Activated T-cell treated with anti-CD3 and anti-CD28 coated beads, Interleukin-2, amount 50 U/mL, for 24 hours (primary cell): ENCODE data around the gene RAB26.
"Not testable (repeated sequence)": the region's sequence is repeated elsewhere in the genome, so short reads cannot be mapped to it uniquely, and the experiment has no call there.

Experiments
- DNase-seq: peaks from one replicate; pipeline ENCODE4 v3.0.0-alpha.2; 2020
- H3K27ac Mint-ChIP-seq: 2 replicates; pipeline ENCODE4 v1.8.0; 2020; ENCODE audit warnings: mild to moderate bottlenecking, mixed read lengths
- H3K27me3 Mint-ChIP-seq: 2 replicates; pipeline ENCODE4 v1.8.0; 2020; ENCODE audit warnings: mixed read lengths
- H3K36me3 Mint-ChIP-seq: 2 replicates; pipeline ENCODE4 v1.8.0; 2020; ENCODE audit warnings: low read depth, mixed read lengths
- H3K4me1 Mint-ChIP-seq: 2 replicates; pipeline ENCODE4 v1.8.0; 2020; ENCODE audit warnings: low read depth, mixed read lengths
- H3K4me3 Mint-ChIP-seq: 2 replicates; pipeline ENCODE4 v1.8.0; 2020; ENCODE audit warnings: mild to moderate bottlenecking, moderate library complexity, mixed read lengths
- H3K9me3 Mint-ChIP-seq: 2 replicates; pipeline ENCODE4 v1.8.0; 2020; ENCODE audit warnings: mixed read lengths

The RAB26 gene

GRCh38 chr16:2111412-2112335 is 36.8 kb upstream of the RAB26 start:
- H3K9me3 Mint-ChIP-seq, DNase-seq, H3K4me1 Mint-ChIP-seq, H3K27me3 Mint-ChIP-seq, H3K27ac Mint-ChIP-seq, H3K4me3 Mint-ChIP-seq: not testable (repeated sequence)
- H3K36me3 Mint-ChIP-seq, result peaks cover 32% of the 10 kb centered on the region

- H3K27me3 Mint-ChIP-seq, H3K4me3 Mint-ChIP-seq, DNase-seq, H3K27ac Mint-ChIP-seq, H3K4me1 Mint-ChIP-seq, H3K9me3 Mint-ChIP-seq: not testable (repeated sequence)
- peaks cover 29% of the 10 kb centered on the region for H3K36me3 Mint-ChIP-seq
Observed at GRCh38 chr16:2112539-2113106, 35.8 kb upstream of the RAB26 start.

GRCh38 chr16:2114225-2114624 is 34.2 kb upstream of the RAB26 start:
- H3K4me3 Mint-ChIP-seq, H3K27me3 Mint-ChIP-seq, H3K4me1 Mint-ChIP-seq, H3K9me3 Mint-ChIP-seq, H3K27ac Mint-ChIP-seq, DNase-seq: not testable (repeated sequence)
- peaks cover 27% of the 10 kb centered on the region for H3K36me3 Mint-ChIP-seq

GRCh38 chr16:2114885-2115590 is 33.4 kb upstream of the RAB26 start:
- not testable (repeated sequence) for H3K9me3 Mint-ChIP-seq, H3K27me3 Mint-ChIP-seq, DNase-seq, H3K4me1 Mint-ChIP-seq, H3K4me3 Mint-ChIP-seq, H3K27ac Mint-ChIP-seq
- peaks cover 22% of the 10 kb centered on the region for H3K36me3 Mint-ChIP-seq

GRCh38 chr16:2115591-2115973 is 32.8 kb upstream of the RAB26 start:
- Mint-ChIP-seq H3K36me3 (peaks cover 17% of the 10 kb centered on the region), H3K4me1 (peaks cover 3% of the 10 kb centered on the region), H3K27me3 (no peaks in the 10 kb centered on the region), H3K4me3 (no peak overlapping the region), H3K27ac (no peak overlapping the region), H3K9me3 (no peaks in the 10 kb centered on the region)
- DNase-seq, result no peak

- H3K4me3 Mint-ChIP-seq, H3K4me1 Mint-ChIP-seq, H3K27me3 Mint-ChIP-seq, H3K9me3 Mint-ChIP-seq, H3K27ac Mint-ChIP-seq, DNase-seq: not testable (repeated sequence)
- peaks cover 12% of the 10 kb centered on the region for H3K36me3 Mint-ChIP-seq
Observed at GRCh38 chr16:2116428-2116827, 32.0 kb upstream of the RAB26 start.

- H3K4me3 Mint-ChIP-seq, DNase-seq, H3K4me1 Mint-ChIP-seq, H3K27me3 Mint-ChIP-seq, H3K9me3 Mint-ChIP-seq, H3K27ac Mint-ChIP-seq: not testable (repeated sequence)
- H3K36me3 Mint-ChIP-seq, result peaks cover 12% of the 10 kb centered on the region
Observed at GRCh38 chr16:2117341-2117740, 31.1 kb upstream of the RAB26 start.

- H3K4me1 Mint-ChIP-seq, H3K27me3 Mint-ChIP-seq, H3K27ac Mint-ChIP-seq, H3K4me3 Mint-ChIP-seq, DNase-seq, H3K9me3 Mint-ChIP-seq, H3K36me3 Mint-ChIP-seq: not testable (repeated sequence)
Observed at GRCh38 chr16:2117960-2118722, 30.3 kb upstream of the RAB26 start.

- H3K4me3 Mint-ChIP-seq, H3K27me3 Mint-ChIP-seq, H3K36me3 Mint-ChIP-seq, DNase-seq, H3K9me3 Mint-ChIP-seq: not testable (repeated sequence)
- peak overlapping the region; percentile 66 for H3K27ac Mint-ChIP-seq
- peaks cover 16% of the 10 kb centered on the region for H3K4me1 Mint-ChIP-seq
Observed at GRCh38 chr16:2121325-2121724, 27.1 kb upstream of the RAB26 start.

GRCh38 chr16:2121853-2122252 is 26.6 kb upstream of the RAB26 start:
- H3K4me3 Mint-ChIP-seq, result no peak overlapping the region
- no peaks in the 10 kb centered on the region for H3K9me3 Mint-ChIP-seq
- H3K27ac Mint-ChIP-seq, result no peak overlapping the region
- DNase-seq, result no peak
- no peaks in the 10 kb centered on the region for H3K36me3 Mint-ChIP-seq
- H3K4me1 Mint-ChIP-seq, result peaks cover 19% of the 10 kb centered on the region
- no peaks in the 10 kb centered on the region for H3K27me3 Mint-ChIP-seq

- Mint-ChIP-seq H3K36me3 (no peaks in the 10 kb centered on the region), H3K4me1 (peaks cover 24% of the 10 kb centered on the region)
- DNase-seq, result no peak
Observed at GRCh38 chr16:2122429-2122828, 26.0 kb upstream of the RAB26 start.

GRCh38 chr16:2122934-2123683 is 25.3 kb upstream of the RAB26 start:
- not testable (repeated sequence) for DNase-seq, H3K27me3 Mint-ChIP-seq, H3K36me3 Mint-ChIP-seq, H3K27ac Mint-ChIP-seq, H3K9me3 Mint-ChIP-seq, H3K4me3 Mint-ChIP-seq
- peaks cover 24% of the 10 kb centered on the region for H3K4me1 Mint-ChIP-seq

More at GRCh38 chr16:2122429-2122828, 26.0 kb upstream of the RAB26 start:
- Mint-ChIP-seq H3K4me3 (no peak overlapping the region), H3K27me3 (no peaks in the 10 kb centered on the region), H3K9me3 (no peaks in the 10 kb centered on the region), H3K27ac (no peak overlapping the region)

GRCh38 chr16:2123706-2124376 is 24.6 kb upstream of the RAB26 start:
- H3K9me3 Mint-ChIP-seq, result not testable (repeated sequence)

More at GRCh38 chr16:2123706-2124376, 24.6 kb upstream of the RAB26 start:
- DNase-seq, H3K27me3 Mint-ChIP-seq, H3K36me3 Mint-ChIP-seq, H3K4me3 Mint-ChIP-seq, H3K27ac Mint-ChIP-seq: not testable (repeated sequence)
- peaks cover 29% of the 10 kb centered on the region for H3K4me1 Mint-ChIP-seq
